Measurements from ENCODE around the gene ARHGEF16. TPM values are rescaled to one million over a fixed set of nuclear protein-coding genes. Genes with fewer than 3 reads are reported as not detected.

The ARHGEF16 gene
- polyA plus RNA-seq, 1 experiment: not detected

DNA sequence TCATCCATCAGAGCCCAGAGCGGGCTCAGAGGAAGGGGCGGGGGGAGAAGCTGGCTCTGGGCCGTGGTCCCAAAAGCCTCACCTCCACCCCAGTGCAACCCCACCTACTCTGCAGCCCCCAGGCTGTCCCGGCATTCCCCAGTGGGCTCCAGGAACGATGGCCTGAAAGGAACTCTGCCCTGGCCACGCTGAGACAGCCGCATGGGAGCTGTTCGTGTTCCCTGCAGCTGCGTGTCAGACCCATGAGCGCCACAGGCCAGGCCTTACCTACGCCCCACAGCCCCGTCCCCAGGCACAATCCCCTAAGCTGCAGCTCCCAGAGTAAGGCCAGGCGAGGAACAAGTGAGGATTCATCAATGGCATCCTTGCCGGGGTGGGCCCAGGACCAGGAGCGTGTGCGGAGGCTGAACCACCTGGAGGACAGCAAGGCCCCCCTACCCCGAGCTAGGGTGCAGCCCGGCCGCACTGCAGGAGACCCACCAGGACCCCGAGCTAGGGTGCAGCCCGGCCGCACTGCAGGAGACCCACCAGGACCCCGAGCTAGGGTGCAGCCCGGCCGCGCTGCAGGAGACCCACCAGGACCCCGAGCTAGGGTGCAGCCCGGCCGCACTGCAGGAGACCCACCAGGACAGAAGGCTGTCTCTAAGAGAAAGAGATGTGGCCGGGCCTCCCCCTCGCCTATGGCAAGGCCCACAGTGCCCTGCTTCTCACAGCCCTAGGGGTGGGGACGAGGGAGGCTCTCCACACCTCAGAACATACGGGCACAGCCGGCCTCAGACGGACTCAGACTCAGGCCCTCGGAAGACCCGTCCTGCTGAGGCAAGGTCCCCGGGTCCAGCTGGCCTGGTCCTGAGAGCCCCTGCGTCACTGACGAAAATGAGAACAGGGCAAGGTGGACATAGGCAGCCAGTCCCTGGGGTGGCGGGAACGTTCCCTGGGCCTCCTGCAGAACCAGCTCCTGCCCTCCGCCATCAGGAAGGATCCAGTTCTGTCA, 26.5 kb upstream of the ARHGEF16 start:
- TF ChIP-seq, protein P1, sequence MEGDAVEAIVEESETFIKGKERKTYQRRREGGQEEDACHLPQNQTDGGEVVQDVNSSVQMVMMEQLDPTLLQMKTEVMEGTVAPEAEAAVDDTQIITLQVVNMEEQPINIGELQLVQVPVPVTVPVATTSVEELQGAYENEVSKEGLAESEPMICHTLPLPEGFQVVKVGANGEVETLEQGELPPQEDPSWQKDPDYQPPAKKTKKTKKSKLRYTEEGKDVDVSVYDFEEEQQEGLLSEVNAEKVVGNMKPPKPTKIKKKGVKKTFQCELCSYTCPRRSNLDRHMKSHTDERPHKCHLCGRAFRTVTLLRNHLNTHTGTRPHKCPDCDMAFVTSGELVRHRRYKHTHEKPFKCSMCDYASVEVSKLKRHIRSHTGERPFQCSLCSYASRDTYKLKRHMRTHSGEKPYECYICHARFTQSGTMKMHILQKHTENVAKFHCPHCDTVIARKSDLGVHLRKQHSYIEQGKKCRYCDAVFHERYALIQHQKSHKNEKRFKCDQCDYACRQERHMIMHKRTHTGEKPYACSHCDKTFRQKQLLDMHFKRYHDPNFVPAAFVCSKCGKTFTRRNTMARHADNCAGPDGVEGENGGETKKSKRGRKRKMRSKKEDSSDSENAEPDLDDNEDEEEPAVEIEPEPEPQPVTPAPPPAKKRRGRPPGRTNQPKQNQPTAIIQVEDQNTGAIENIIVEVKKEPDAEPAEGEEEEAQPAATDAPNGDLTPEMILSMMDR (IDR thresholded peaks at IDR 0.05; ENCODE audit: low read depth, low read length): no peak
- Histone ChIP-seq H3K27ac (ENCODE audit: low read depth, low read length) (no peak overlapping the region), H3K4me3 (ENCODE audit: low read depth, low read length) (no peak overlapping the region), H3K9me3 (ENCODE audit: control insufficient read depth, insufficient read depth, low read length) (no peaks in the 10 kb centered on the region; the same call in 1 of the 2 replicates), H3K27me3 (ENCODE audit: control insufficient read depth, insufficient read depth, low read length) (peaks cover 5% of the 10 kb centered on the region)
- DNase-seq (ENCODE audit: low read depth, low spot score): no peak
- ChIA-PET POLR2A (interaction anchor here (0.6 kb wide), 2 partner anchors 473 to 1132 kb away, joined by 4 read pairs; no protein-coding TSS in a partner anchor), CTCF (interaction anchor here (0.6 kb wide), 1 partner anchor 59 kb away, joined by 3 read pairs; no protein-coding TSS in a partner anchor)

DNA sequence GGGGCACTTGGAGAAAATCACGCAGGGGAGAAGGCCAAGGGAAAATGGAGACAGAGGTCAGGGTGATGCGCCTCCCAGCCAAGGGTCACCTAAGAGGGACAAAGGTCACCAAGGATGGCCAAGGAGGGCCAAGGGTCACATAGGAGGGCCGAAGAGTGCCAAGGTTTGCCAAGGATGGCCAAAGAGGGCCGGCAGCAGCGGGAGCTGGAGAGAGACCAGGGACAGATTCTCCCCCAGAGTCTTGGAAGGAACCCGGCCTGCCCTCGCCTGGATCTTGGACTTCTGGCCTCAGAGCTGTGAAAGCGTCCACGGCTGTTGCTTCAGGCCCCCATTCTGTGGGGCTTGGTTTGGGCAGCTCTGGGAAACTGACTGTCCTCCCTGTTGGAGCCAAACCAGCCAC, 25.6 kb upstream of the ARHGEF16 start:
- DNase-seq (ENCODE audit: low read depth, low spot score): no peak
- CTCF ChIA-PET: no interaction called here
- Histone ChIP-seq H3K27me3 (ENCODE audit: control insufficient read depth, insufficient read depth, low read length) (peaks cover 3% of the 10 kb centered on the region), H3K9me3 (ENCODE audit: control insufficient read depth, insufficient read depth, low read length) (no peaks in the 10 kb centered on the region; the same call in 1 of the 2 replicates), H3K4me3 (ENCODE audit: low read depth, low read length) (no peak overlapping the region), H3K27ac (ENCODE audit: low read depth, low read length) (no peak overlapping the region)
- TF ChIP-seq, protein P1 (IDR thresholded peaks at IDR 0.05; ENCODE audit: low read depth, low read length): no peak
- POLR2A ChIA-PET: no interaction called here

DNA sequence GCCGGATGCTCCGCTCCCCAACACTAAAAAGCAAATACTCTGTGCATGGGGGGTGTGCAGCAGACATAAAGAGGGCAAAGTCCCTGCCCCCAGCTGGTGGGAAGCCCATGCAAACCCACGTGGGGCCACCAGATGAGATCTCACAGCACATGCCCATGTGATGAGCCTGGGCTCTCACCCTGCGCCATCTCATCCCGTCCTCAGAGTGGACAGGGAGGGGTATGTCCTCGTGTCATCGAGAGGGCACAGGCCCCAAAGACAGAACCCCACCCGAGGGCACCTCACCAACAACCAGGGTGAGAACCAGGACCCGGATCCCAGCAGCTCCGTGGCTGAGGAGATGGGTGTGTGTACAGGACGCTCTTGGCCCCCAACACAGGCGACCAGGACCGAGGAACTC, 25.1 kb upstream of the ARHGEF16 start:
- Histone ChIP-seq H3K27me3 (ENCODE audit: control insufficient read depth, insufficient read depth, low read length) (no peaks in the 10 kb centered on the region), H3K9me3 (ENCODE audit: control insufficient read depth, insufficient read depth, low read length) (no peaks in the 10 kb centered on the region; the same call in 1 of the 2 replicates), H3K27ac (ENCODE audit: low read depth, low read length) (no peak overlapping the region), H3K4me3 (ENCODE audit: low read depth, low read length) (no peak overlapping the region)
- ChIA-PET POLR2A (no interaction called here), CTCF (no interaction called here)
- no peak for DNase-seq (ENCODE audit: low read depth, low spot score)
- TF ChIP-seq, protein P1 (IDR thresholded peaks at IDR 0.05; ENCODE audit: low read depth, low read length): no peak

DNA sequence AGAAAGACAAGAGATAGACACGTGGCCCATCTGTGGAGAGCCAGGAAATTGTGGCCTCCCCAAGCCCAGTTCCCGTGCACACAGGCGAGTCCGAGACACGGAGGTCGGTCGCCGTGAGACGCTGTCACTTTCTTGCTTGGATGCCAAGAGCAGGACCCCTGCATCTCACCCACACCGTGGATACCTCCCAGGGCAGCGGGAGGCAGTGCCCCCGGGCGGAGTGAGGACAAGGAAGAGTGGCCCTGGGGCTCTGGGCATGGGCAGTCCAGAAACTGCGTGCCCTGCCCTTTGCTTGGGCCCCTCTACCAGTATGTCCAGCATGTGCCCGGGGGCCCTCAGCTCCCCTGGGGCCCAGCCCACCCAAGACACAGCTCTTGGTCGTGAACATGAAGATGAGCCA, 24.7 kb upstream of the ARHGEF16 start:
- H3K27me3 ChIP-seq (ENCODE audit: control insufficient read depth, insufficient read depth, low read length): no peaks in the 10 kb centered on the region
- no peak for DNase-seq (ENCODE audit: low read depth, low spot score)
- H3K4me3 ChIP-seq (ENCODE audit: low read depth, low read length): no peak overlapping the region
- POLR2A ChIA-PET: no interaction called here
- no peaks in the 10 kb centered on the region; the same call in 1 of the 2 replicates for H3K9me3 ChIP-seq (ENCODE audit: control insufficient read depth, insufficient read depth, low read length)
- TF ChIP-seq, protein P1 (IDR thresholded peaks at IDR 0.05; ENCODE audit: low read depth, low read length): no peak
- no peak overlapping the region for H3K27ac ChIP-seq (ENCODE audit: low read depth, low read length)
- CTCF ChIA-PET: no interaction called here

DNA sequence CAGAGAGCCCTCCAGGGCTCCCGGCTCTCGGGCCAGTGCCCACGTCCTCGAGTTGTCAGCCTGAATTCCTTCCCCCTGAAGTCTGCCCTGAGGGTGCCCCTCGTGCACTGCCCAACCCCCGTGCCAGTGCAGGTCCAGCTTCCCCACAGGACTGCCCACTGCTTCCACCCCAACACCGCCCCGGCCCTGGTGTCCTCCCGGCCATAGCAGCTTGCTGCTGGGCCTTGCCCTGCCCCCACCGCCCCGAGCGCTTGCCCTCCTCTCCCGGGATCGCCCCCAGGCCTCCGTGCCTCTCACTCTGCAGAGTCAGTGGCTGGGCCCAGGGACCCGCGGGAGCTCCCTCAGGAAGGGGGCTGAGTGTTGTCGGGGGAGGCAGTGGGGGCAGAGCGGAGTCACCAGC, 24.1 kb upstream of the ARHGEF16 start:
- H3K27ac ChIP-seq (ENCODE audit: low read depth, low read length): no peak overlapping the region
- POLR2A ChIA-PET: no interaction called here
- DNase-seq (ENCODE audit: low read depth, low spot score): no peak
- TF ChIP-seq, protein P1 (IDR thresholded peaks at IDR 0.05; ENCODE audit: low read depth, low read length): no peak
- CTCF ChIA-PET: interaction anchor here (0.6 kb wide), 2 partner anchors 80 to 1290 kb away, joined by 7 to 15 read pairs; no protein-coding TSS in a partner anchor
- no peak overlapping the region for H3K4me3 ChIP-seq (ENCODE audit: low read depth, low read length)
- H3K27me3 ChIP-seq (ENCODE audit: control insufficient read depth, insufficient read depth, low read length): no peaks in the 10 kb centered on the region
- no peaks in the 10 kb centered on the region; the same call in 1 of the 2 replicates for H3K9me3 ChIP-seq (ENCODE audit: control insufficient read depth, insufficient read depth, low read length)
